Measurements from ENCODE around the gene PRIM1. TPM values are rescaled to one million over a fixed set of nuclear protein-coding genes. Genes with fewer than 3 reads are reported as not detected.

PRIM1 gene
- total and polyA plus RNA-seq, 2 of the 8 experiments (the other 6 are each of a cell fraction or from before 2014, with no cell fraction given) = 52.4 to 61.9 TPM

DNA sequence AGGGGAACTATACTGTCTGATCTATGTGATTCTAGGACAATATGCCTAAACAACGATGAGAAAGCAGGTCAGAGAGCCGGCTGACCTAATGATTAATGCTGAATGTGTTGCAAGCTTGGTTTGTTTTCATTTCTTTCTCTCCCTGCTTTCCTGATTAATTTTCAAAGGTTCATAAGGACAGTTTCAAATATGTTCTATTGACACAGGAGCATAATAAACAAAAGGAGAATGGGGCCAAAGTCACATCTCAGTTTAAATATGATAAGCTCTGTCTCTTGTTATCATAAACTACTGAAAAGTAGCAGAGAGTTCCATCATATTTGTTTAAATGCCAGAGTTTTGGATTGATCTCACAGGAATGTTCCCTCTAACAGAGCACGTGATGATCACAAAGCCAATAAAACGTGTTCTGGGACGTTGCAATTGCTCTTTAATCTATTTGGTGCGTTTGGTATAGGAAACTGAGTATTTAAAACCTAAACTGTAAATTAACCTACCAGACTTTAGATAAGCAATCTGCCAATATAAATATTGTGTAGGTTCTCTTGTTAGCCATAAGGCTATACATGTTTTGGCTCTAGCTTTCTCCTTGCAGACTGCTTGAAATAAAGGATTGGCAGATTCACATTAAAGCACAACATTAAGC lies 7.3 kb upstream of the PRIM1 start:
- ChIA-PET POLR2A (ENCODE audit: partially characterized antibody) (interaction anchor here (0.8 kb wide), 1 partner anchor 235 kb away, joined by 3 read pairs; a partner anchor contains a TSS), CTCF (ENCODE audit: partially characterized antibody) (interaction anchor here (0.5 to 14.5 kb wide), 11 partner anchors 7 to 353 kb away, joined by 3 to 187 read pairs (median 3); partner anchors contain the start of genes PRIM1 and ZBTB39)
- Histone ChIP-seq H3K27ac (ENCODE audit: low read depth, low read length) (no peak overlapping the region), H3K79me2 (ENCODE audit: control insufficient read depth in 1 of 2, insufficient read depth in 2 of 2, low read length in 2 of 2) (no peaks in the 10 kb centered on the region), H3K4me1 (replicated peaks in 1 of 4; ENCODE audit: control insufficient read depth in 3 of 4, insufficient read depth in 4 of 4, low read length in 3 of 4) (no peaks in the 10 kb centered on the region), H2BK20ac (ENCODE audit: low read length) (no peak overlapping the region), H3K27me3 (replicated peaks in 1 of 4; ENCODE audit: control insufficient read depth in 3 of 4, extremely low read depth in 1 of 4, insufficient read depth in 3 of 4, low read length in 3 of 4) (no peaks in the 10 kb centered on the region), H4K91ac (replicated peaks; ENCODE audit: insufficient read length, low read length) (no peak overlapping the region), H3K56ac (replicated peaks; ENCODE audit: insufficient read length, low read depth, low read length) (no peak overlapping the region), H3K9ac (replicated peaks in 1 of 4; ENCODE audit: extremely low read depth in 1 of 4, low read depth in 3 of 4, low read length in 3 of 4) (no peak overlapping the region), H3K4ac (replicated peaks; ENCODE audit: insufficient read length, low read depth, low read length) (no peak overlapping the region), H4K20me1 (replicated peaks in 1 of 2; ENCODE audit: control insufficient read depth in 1 of 2, insufficient read depth in 2 of 2, low read length in 2 of 2) (no peaks in the 10 kb centered on the region), H4K5ac (ENCODE audit: insufficient read length, low read depth, low read length) (no peak overlapping the region), H2AFZ (ENCODE audit: low read length) (no peak overlapping the region), H3K4me3 (ENCODE audit: extremely low read depth in 1 of 4, insufficient read depth in 2 of 4, low read depth in 3 of 4, low read length in 4 of 4) (no peak overlapping the region), H2BK120ac (replicated peaks; ENCODE audit: low read depth, low read length) (no peak overlapping the region), H3K14ac (ENCODE audit: insufficient read length) (no peak overlapping the region), H2BK12ac (ENCODE audit: low read depth, low read length) (no peak overlapping the region), H3K36me3 (ENCODE audit: control insufficient read depth in 2 of 4, insufficient read depth in 4 of 4, low read length in 3 of 4) (no peaks in the 10 kb centered on the region), H2AK5ac (ENCODE audit: low read depth, low read length) (no peak overlapping the region), H3K23me2 (ENCODE audit: low read depth, low read length) (peaks cover 2% of the 10 kb centered on the region; the same call in 1 of the 2 replicates), H3K18ac (ENCODE audit: extremely low read depth, low read length) (no peak overlapping the region), H4K8ac (ENCODE audit: extremely low read depth, insufficient read depth, low read length) (no peak overlapping the region), H3K9me3 (ENCODE audit: insufficient read depth in 2 of 2, low read depth in 1 of 2, low read length in 1 of 2) (0 out of 4 replicates have a peak, but pooled peaks cover 0 to 3% of the 10 kb centered on the region in 2 experiments), H3K79me1 (ENCODE audit: low read depth, low read length) (no peaks in the 10 kb centered on the region), H3K23ac (ENCODE audit: insufficient read length) (no peak overlapping the region), H2BK15ac (ENCODE audit: low read length) (no peak overlapping the region), H2BK5ac (ENCODE audit: low read depth, low read length) (no peak overlapping the region), H3K4me2 (ENCODE audit: insufficient read depth in 1 of 2, low read depth in 2 of 2, low read length in 2 of 2) (no peak overlapping the region)
- no peak for DNase-seq (ENCODE audit: low read depth in 1 of 2, low spot score in 2 of 2)
- 87% methylated on average over 6 of the region's 6 CpGs; no CpG with 5 or more reads in 1 of the 2 experiments for WGBS, 2 experiments (ENCODE audit: extremely low coverage in 1 of 2, insufficient coverage in 1 of 2, insufficient read length in 1 of 2, insufficient replicate concordance in 2 of 2, low coverage in 1 of 2, low lambda C conversion rate in 2 of 2, missing lambda C conversion rate in 1 of 2)
- no peak for FAIRE-seq
- TF ChIP-seq RBBP5 (IDR thresholded peaks at IDR 0.05; ENCODE audit: borderline replicate concordance, low read depth, low read length) (no peak), RXRA (IDR thresholded peaks at IDR 0.05; ENCODE audit: insufficient read depth, low read depth, low read length) (no peak), CEBPB (IDR thresholded peaks at IDR 0.05; ENCODE audit: low read depth, low read length) (no peak), KDM4A (IDR thresholded peaks at IDR 0.05; ENCODE audit: low read depth, low read length, severe bottlenecking) (no peak), RFX5 (IDR thresholded peaks at IDR 0.05; ENCODE audit: borderline replicate concordance, low read depth, low read length) (no peak), CHD2 (IDR thresholded peaks at IDR 0.05; ENCODE audit: low read length) (no peak)
